H1 (cell line): ENCODE results near the gene ZNF831. TPM values are rescaled to one million over a fixed set of nuclear protein-coding genes. Genes with fewer than 3 reads are reported as not detected.
A peak's percentile ranks its signal among the peaks of the same experiment; 100 is the strongest.

Experiments
- CTCF ChIA-PET: fragments of 300-600 bp; sonication (Branson Sonifier 250); formaldehyde crosslinking; loops from one replicate; lab custom pipeline; 2021; ENCODE audit not compliant: partially characterized antibody; lab: Charles Lee
- POLR2A ChIA-PET: fragments of 300-600 bp; sonication (Branson Sonifier 250); formaldehyde crosslinking; loops from one replicate; lab custom pipeline; 2021; ENCODE audit warnings: inconsistent platforms; ENCODE audit not compliant: partially characterized antibody; lab: Charles Lee
- DNase-seq, 2 experiments: peaks; one replicate each; pipeline versions ENCODE4 v3.0.0 to v3.0.0-alpha.2; 2010 to 2022; ENCODE audit warnings: low spot score in 2 of 2, low read depth in 1 of 2, mixed read lengths in 1 of 2
- FAIRE-seq: peaks from 2 replicates; lab custom pipeline; 2011; peaks lifted over from hg19 to GRCh38; lab: Jason Lieb, UNC
- H2AFZ ChIP-seq: 2 replicates; pipeline ENCODE4 v1.8.1; 2012; ENCODE audit warnings: low read length, inconsistent platforms
- H2AK5ac ChIP-seq: 2 replicates; pipeline ENCODE4 v1.6.1; 2013; ENCODE audit warnings: low read depth, low read length
- H2BK120ac ChIP-seq: replicated peaks from 2 replicates; pipeline ENCODE3; 2013; ENCODE audit warnings: low read depth, low read length, inconsistent platforms
- H2BK12ac ChIP-seq: 2 replicates; pipeline ENCODE4 v1.6.1; 2013; ENCODE audit warnings: low read depth, low read length
- H2BK15ac ChIP-seq: 2 replicates; pipeline ENCODE4 v1.6.1; 2013; ENCODE audit warnings: low read length
- H2BK20ac ChIP-seq: 2 replicates; pipeline ENCODE4 v1.6.1; 2013; ENCODE audit warnings: low read length
- H2BK5ac ChIP-seq: 2 replicates; pipeline ENCODE4 v1.6.1; 2013; ENCODE audit warnings: low read depth, low read length
- H3K14ac ChIP-seq: 2 replicates; pipeline ENCODE4 v1.6.1; 2013; ENCODE audit warnings: inconsistent platforms; ENCODE audit not compliant: insufficient read length
- H3K18ac ChIP-seq: 2 replicates; pipeline ENCODE4 v1.6.1; 2013; ENCODE audit warnings: low read length; ENCODE audit errors: extremely low read depth
- H3K23ac ChIP-seq: 2 replicates; pipeline ENCODE4 v1.6.1; 2013; ENCODE audit warnings: inconsistent platforms; ENCODE audit not compliant: insufficient read length
- H3K23me2 ChIP-seq: 2 replicates; pipeline ENCODE4 v1.6.1; 2013; ENCODE audit warnings: low read depth, low read length
- H3K27ac ChIP-seq: 2 replicates; pipeline ENCODE4 v1.6.1; 2011; ENCODE audit warnings: low read depth, low read length, inconsistent platforms
- H3K27me3 ChIP-seq, 4 experiments: replicated peaks in 1 of 4; 1 replicate in 1 of 4; 2 replicates in 3 of 4; pipeline versions ENCODE4 v1.6.1 to v1.8.1; 2011 to 2013; ENCODE audit warnings: low read length in 3 of 4, mild to moderate bottlenecking in 3 of 4, inconsistent platforms in 2 of 4, mixed read lengths in 2 of 4, moderate library complexity in 1 of 4; ENCODE audit not compliant: control insufficient read depth in 3 of 4, insufficient read depth in 3 of 4; ENCODE audit errors: extremely low read depth in 1 of 4
- H3K36me3 ChIP-seq, 4 experiments: 2 replicates each; pipeline versions ENCODE4 v1.6.1 to v1.8.1; 2011 to 2013; ENCODE audit warnings: mild to moderate bottlenecking in 4 of 4, low read length in 3 of 4, moderate library complexity in 2 of 4, control low read depth in 1 of 4, inconsistent platforms in 1 of 4; ENCODE audit not compliant: insufficient read depth in 4 of 4, control insufficient read depth in 2 of 4
- H3K4ac ChIP-seq: replicated peaks from 2 replicates; pipeline ENCODE3; 2013; ENCODE audit warnings: low read length, low read depth, mixed read lengths, inconsistent platforms; ENCODE audit not compliant: insufficient read length
- H3K4me1 ChIP-seq, 4 experiments: replicated peaks in 1 of 4; 1 replicate in 1 of 4; 2 replicates in 3 of 4; pipeline versions ENCODE4 v1.6.1 to v1.8.1; 2011 to 2013; ENCODE audit warnings: low read length in 3 of 4, inconsistent platforms in 2 of 4, mixed read lengths in 1 of 4; ENCODE audit not compliant: insufficient read depth in 4 of 4, control insufficient read depth in 3 of 4
- H3K4me2 ChIP-seq, 2 experiments: 2 replicates each; pipeline versions ENCODE4 v1.6.1 to v1.8.1; 2011 to 2013; ENCODE audit warnings: low read depth in 2 of 2, low read length in 2 of 2, control low read depth in 1 of 2, inconsistent platforms in 1 of 2, mild to moderate bottlenecking in 1 of 2; ENCODE audit not compliant: insufficient read depth in 1 of 2
- H3K4me3 ChIP-seq, 4 experiments: fragments of 200-600, 300-600 bp in 1 of 4; sonication (generic), shearing (Covaris generic), sonication (Bioruptor Twin) in 1 of 4; 2 replicates each; pipeline versions ENCODE4 v1.5.1 to v1.8.1; 2011 to 2016; ENCODE audit warnings: low read length in 4 of 4, low read depth in 3 of 4, control low read depth in 2 of 4, inconsistent platforms in 2 of 4, mild to moderate bottlenecking in 2 of 4, mixed read lengths in 1 of 4, moderate library complexity in 1 of 4; ENCODE audit not compliant: insufficient read depth in 2 of 4; ENCODE audit errors: extremely low read depth in 1 of 4
- H3K56ac ChIP-seq: replicated peaks from 2 replicates; pipeline ENCODE3; 2013; ENCODE audit warnings: low read depth, mild to moderate bottlenecking, mixed read lengths, low read length, inconsistent platforms; ENCODE audit not compliant: insufficient read length
- H3K79me1 ChIP-seq: 2 replicates; pipeline ENCODE4 v1.6.1; 2013; ENCODE audit warnings: low read depth, low read length, control low read depth
- H3K79me2 ChIP-seq, 2 experiments: 2 replicates each; pipeline versions ENCODE4 v1.6.1 to v1.8.1; 2012 to 2013; ENCODE audit warnings: low read length in 2 of 2, mild to moderate bottlenecking in 2 of 2, inconsistent platforms in 1 of 2; ENCODE audit not compliant: insufficient read depth in 2 of 2, control insufficient read depth in 1 of 2
- H3K9ac ChIP-seq, 4 experiments: replicated peaks in 1 of 4; 1 replicate in 1 of 4; 2 replicates in 3 of 4; pipeline versions ENCODE4 v1.6.1 to v1.8.1; 2011 to 2013; ENCODE audit warnings: low read depth in 3 of 4, low read length in 3 of 4, control low read depth in 2 of 4, mild to moderate bottlenecking in 2 of 4, moderate library complexity in 2 of 4, inconsistent platforms in 1 of 4; ENCODE audit errors: extremely low read depth in 1 of 4
- H3K9me3 ChIP-seq, 2 experiments: 2 replicates each; pipeline versions ENCODE4 v1.6.1 to v1.8.1; 2012 to 2013; ENCODE audit warnings: mild to moderate bottlenecking in 2 of 2, moderate library complexity in 2 of 2, control low read depth in 1 of 2, inconsistent platforms in 1 of 2, low read depth in 1 of 2, low read length in 1 of 2, mixed read lengths in 1 of 2; ENCODE audit not compliant: insufficient read depth in 2 of 2
- H4K20me1 ChIP-seq, 2 experiments: replicated peaks in 1 of 2; 2 replicates each; pipeline versions ENCODE3 to v1.8.1; 2011 to 2013; ENCODE audit warnings: inconsistent platforms in 2 of 2, low read length in 2 of 2, mild to moderate bottlenecking in 1 of 2; ENCODE audit not compliant: insufficient read depth in 2 of 2, control insufficient read depth in 1 of 2
- H4K5ac ChIP-seq: 2 replicates; pipeline ENCODE4 v1.6.1; 2013; ENCODE audit warnings: low read length, low read depth, mixed read lengths, inconsistent platforms; ENCODE audit not compliant: insufficient read length
- H4K8ac ChIP-seq: 2 replicates; pipeline ENCODE4 v1.8.0; 2013; ENCODE audit warnings: mild to moderate bottlenecking, moderate library complexity, low read length, inconsistent platforms; ENCODE audit not compliant: insufficient read depth; ENCODE audit errors: extremely low read depth
- H4K91ac ChIP-seq: replicated peaks from 2 replicates; pipeline ENCODE3; 2013; ENCODE audit warnings: low read length, mixed read lengths, inconsistent platforms; ENCODE audit not compliant: insufficient read length
- KDM1A ChIP-seq: fragments of 200-600, 300-600 bp; sonication (generic); IDR thresholded peaks from 2 replicates; pipeline ENCODE4 v1.7.1; 2016; ENCODE audit warnings: mild to moderate bottlenecking, low read length, borderline replicate concordance
- NANOG ChIP-seq: IDR thresholded peaks from 2 replicates; pipeline ENCODE4 v1.6.1; 2011; ENCODE audit warnings: low read length, low read depth, mild to moderate bottlenecking, inconsistent platforms; ENCODE audit not compliant: insufficient read depth, poor library complexity, severe bottlenecking
- PHF8 ChIP-seq: fragments of 200-600 bp; sonication (generic); conservative IDR thresholded peaks from 2 replicates; pipeline ENCODE4 v1.7.1; 2012; ENCODE audit warnings: low read depth, mild to moderate bottlenecking, inconsistent platforms, low read length, moderate library complexity
- RNF2 ChIP-seq: fragments of 200-900, 300-1000 bp; sonication (generic); IDR thresholded peaks from 2 replicates; pipeline ENCODE4 v1.7.1; 2016; ENCODE audit warnings: borderline replicate concordance, low read depth, mild to moderate bottlenecking, antibody characterized with exemption, low read length; ENCODE audit not compliant: poor library complexity, severe bottlenecking; ENCODE audit errors: missing control alignments
- SIRT6 ChIP-seq: IDR thresholded peaks from one replicate; pipeline ENCODE4 v1.7.1; 2012; ENCODE audit warnings: low read length, inconsistent platforms
- TBP ChIP-seq: IDR thresholded peaks from 2 replicates; pipeline ENCODE4 v1.6.1; 2011; ENCODE audit warnings: low read depth, low read length, improper control_type of control experiment
- TCF12 ChIP-seq: IDR thresholded peaks from 2 replicates; pipeline ENCODE4 v1.6.1; 2011; ENCODE audit warnings: low read depth, mild to moderate bottlenecking, low read length
- WGBS, 2 experiments: shearing (Covaris generic) in 1 of 2; methylation state at CpG; one replicate each; pipeline versions ENCODE4 v1.1.6 to v1.1.7; 2013 to 2015; ENCODE audit warnings: low lambda C conversion rate in 2 of 2, mixed read lengths in 2 of 2, inconsistent platforms in 1 of 2, low coverage in 1 of 2, missing lambda C conversion rate in 1 of 2; ENCODE audit not compliant: insufficient replicate concordance in 2 of 2, insufficient coverage in 1 of 2, insufficient read length in 1 of 2; ENCODE audit errors: extremely low coverage in 1 of 2, missing lambda C conversion rate in 1 of 2; 5-methylcytosine and 5-hydroxymethylcytosine counted together
- polyA plus RNA-seq, 7 experiments: library from polyadenylated mRNA; depleted of rRNA in 3 of 7; stranded (reverse) in 5 of 7; unstranded in 2 of 7; fragments of >200 nt in 5 of 7; fragments of 200-250 nt in 2 of 7; gene quantifications; 1 replicate in 5 of 7; 2 replicates in 1 of 7; 4 replicates in 1 of 7; pipeline versions ENCODE4 v1.2.1 to v1.2.3, GENCODE V29; 2011 to 2013; ENCODE audit warnings: missing spikeins in 2 of 7, mixed read lengths in 2 of 7
- total RNA-seq: library from RNA; stranded (reverse); fragmentation: NEBNext Ultra II Directional; extraction: Animal tissue kit (Norgen Biotek cat#: 25700); gene quantifications from 2 replicates; pipeline ENCODE4 v1.2.1, GENCODE V29; 2021

Gene ZNF831
- total and polyA plus RNA-seq, 2 of the 8 experiments (the other 6 are each of a cell fraction or from before 2014, with no cell fraction given), result not detected

GRCh38 chr20:59268870-59269269 is 105.2 kb downstream of the ZNF831 start:
- Histone ChIP-seq H2AFZ (no peak overlapping the region), H2BK120ac (no peak overlapping the region), H3K4me2 (peak overlapping the region; percentile 57 to 58; a peak in 3 of 4 replicates), H2AK5ac (no peak overlapping the region), H3K79me1 (no peaks in the 10 kb centered on the region), H3K23me2 (no peaks in the 10 kb centered on the region; the same call in 1 of the 2 replicates), H3K79me2 (no peaks in the 10 kb centered on the region), H3K9ac (no peak overlapping the region), H3K4me1 (peaks cover 0 to 13% (median 5%) of the 10 kb centered on the region in 4 experiments; a peak in 4 of 7 replicates), H2BK12ac (no peak overlapping the region), H3K27me3 (peaks cover 0 to 3% (median 0%) of the 10 kb centered on the region in 4 experiments; a peak in 4 of 7 replicates), H2BK5ac (no peak overlapping the region), H3K4ac (no peak overlapping the region), H3K56ac (no peak overlapping the region), H3K14ac (no peak overlapping the region), H3K4me3 (peak overlapping the region in 1 of 4 experiments; percentile 22; a peak in 1 of 8 replicates), H4K5ac (no peak overlapping the region), H3K36me3 (no peaks in the 10 kb centered on the region), H3K9me3 (no peaks in the 10 kb centered on the region), H4K20me1 (no peaks in the 10 kb centered on the region), H3K23ac (no peak overlapping the region), H2BK15ac (no peak overlapping the region), H4K91ac (no peak overlapping the region), H4K8ac (no peak overlapping the region), H2BK20ac (no peak overlapping the region), H3K18ac (peak overlapping the region; percentile 3; the same call in 1 of the 2 replicates), H3K27ac (no peak overlapping the region)
- POLR2A ChIA-PET, result interaction anchor here (0.6 to 1.2 kb wide), 2 partner anchors 9 to 332 kb away, joined by 3 read pairs; no protein-coding TSS in a partner anchor
- 9% methylated on average over 3 of the region's 3 CpGs; no CpG with 5 or more reads in 1 of the 2 experiments for WGBS, 2 experiments
- CTCF ChIA-PET, result interaction anchor here (0.7 kb wide), 1 partner anchor 9 kb away, joined by 3 read pairs; no protein-coding TSS in a partner anchor
- DNase-seq (peak; percentile 23 to 53), FAIRE-seq (peak; percentile 79)
- TF ChIP-seq PHF8, result no peak
- TF ChIP-seq SIRT6, result no peak
- no peak for TF ChIP-seq TBP
- 0 out of 2 replicates have a peak, but pooled peaks have one; percentile 15 for TF ChIP-seq KDM1A
- peak; percentile 95 for TF ChIP-seq NANOG
- TF ChIP-seq RNF2, result no peak
- peak; percentile 90 for TF ChIP-seq TCF12
